Measurements from ENCODE around the gene OR2S2. TPM values are rescaled to one million over a fixed set of nuclear protein-coding genes. Genes with fewer than 3 reads are reported as not detected.

OR2S2 gene
- total and polyA plus RNA-seq, 2 of the 8 experiments (the other 6 are each of a cell fraction or from before 2014, with no cell fraction given), result not detected

GRCh38 chr9:35984021-35984420, 26.1 kb upstream of the OR2S2 start (continued):
- no peak for TF ChIP-seq EGR1 (IDR thresholded peaks at IDR 0.05; ENCODE audit: borderline replicate concordance, low read depth, low read length)
- no peak for TF ChIP-seq BACH1 (IDR thresholded peaks at IDR 0.05; ENCODE audit: low read length)
- no peak for TF ChIP-seq TCF12 (IDR thresholded peaks at IDR 0.05; ENCODE audit: low read depth, low read length)
- no peak for TF ChIP-seq JUN (IDR thresholded peaks at IDR 0.05; ENCODE audit: low read depth, low read length)

Measured in H1 (cell line).